T-cell (primary cell): ENCODE data around the gene PTK6. TPM values are rescaled to one million over a fixed set of nuclear protein-coding genes. Genes with fewer than 3 reads are reported as not detected.

Experiments
- ATAC-seq, 4 experiments: fragments of 200-7000 bp in 3 of 4; fragments of 150-1000 bp in 1 of 4; cut with Tn5 transposase; replicated peaks in 1 of 4; 1 replicate in 3 of 4; 2 replicates in 1 of 4; pipeline ENCODE4 v1.10.0; 2021; ENCODE audit warnings: moderate library complexity in 3 of 4, mild to moderate bottlenecking in 2 of 4, moderate number of reproducible peaks in 1 of 4
- CTCF ChIA-PET, 2 donors: fragments of 300-600 bp; sonication (Branson Sonifier 250); formaldehyde crosslinking; loops; one replicate each; lab custom pipeline; 2022; ENCODE audit warnings: antibody characterized with exemption in 2 of 2; lab: Charles Lee
- POLR2A ChIA-PET, 2 donors: fragments of 300-600 bp; sonication (Branson Sonifier 250); formaldehyde crosslinking; loops; one replicate each; lab custom pipeline; 2022; ENCODE audit warnings: antibody characterized with exemption in 2 of 2; lab: Charles Lee
- DNase-seq, 35 experiments: peaks; one replicate each; pipeline versions ENCODE4 v3.0.0 to v3.0.0-alpha.2; 2013 to 2023
- H3K27ac ChIP-seq: one replicate; pipeline ENCODE4 v1.5.1; 2013; ENCODE audit warnings: low read length
- H3K27me3 ChIP-seq, 2 experiments: replicated peaks in 1 of 2; 1 replicate in 1 of 2; 2 replicates in 1 of 2; pipeline versions ENCODE4 v1.6.1 to v1.7.0; 2013; ENCODE audit warnings: low read length in 1 of 2, mixed read lengths in 1 of 2; ENCODE audit not compliant: control insufficient read depth in 2 of 2, insufficient read depth in 2 of 2; ENCODE audit errors: extremely low read depth in 1 of 2
- H3K36me3 ChIP-seq, 2 donors: 1 replicate in 1 of 2; 2 replicates in 1 of 2; pipeline versions ENCODE4 v1.6.1 to v1.7.0; 2013; ENCODE audit warnings: low read length in 1 of 2; ENCODE audit not compliant: control insufficient read depth in 2 of 2, insufficient read depth in 1 of 2; ENCODE audit errors: extremely low read depth in 1 of 2
- H3K4me1 ChIP-seq, 2 experiments: 1 replicate in 1 of 2; 2 replicates in 1 of 2; pipeline versions ENCODE4 v1.6.1 to v1.7.0; 2013; ENCODE audit warnings: low read length in 2 of 2, mixed read lengths in 1 of 2; ENCODE audit not compliant: insufficient read depth in 2 of 2, control insufficient read depth in 1 of 2; ENCODE audit errors: extremely low read depth in 1 of 2
- H3K4me3 ChIP-seq, 2 donors: 1 replicate in 1 of 2; 2 replicates in 1 of 2; pipeline versions ENCODE4 v1.5.1 to v1.7.0; 2013; ENCODE audit warnings: mild to moderate bottlenecking in 2 of 2, low read length in 1 of 2, moderate library complexity in 1 of 2; ENCODE audit not compliant: control insufficient read depth in 1 of 2; ENCODE audit errors: extremely low read depth in 1 of 2
- H3K9me3 ChIP-seq: 2 replicates; pipeline ENCODE4 v1.7.0; 2013
- H3K27ac Mint-ChIP-seq, 2 donors: one replicate each; pipeline ENCODE4 v1.8.0; 2020 to 2021; ENCODE audit warnings: mild to moderate bottlenecking in 2 of 2, mixed read lengths in 2 of 2
- H3K27me3 Mint-ChIP-seq, 2 donors: one replicate each; pipeline ENCODE4 v1.8.0; 2021 to 2022; ENCODE audit warnings: mixed read lengths in 2 of 2
- H3K36me3 Mint-ChIP-seq: one replicate; pipeline ENCODE4 v1.8.0; 2021; ENCODE audit warnings: mixed read lengths
- H3K4me1 Mint-ChIP-seq, 3 donors: one replicate each; pipeline ENCODE4 v1.8.0; 2020 to 2022; ENCODE audit warnings: mixed read lengths in 3 of 3, mild to moderate bottlenecking in 1 of 3
- H3K4me3 Mint-ChIP-seq, 3 donors: one replicate each; pipeline ENCODE4 v1.8.0; 2020 to 2022; ENCODE audit warnings: mild to moderate bottlenecking in 3 of 3, mixed read lengths in 3 of 3, moderate library complexity in 3 of 3
- H3K9me3 Mint-ChIP-seq, 3 donors: one replicate each; pipeline ENCODE4 v1.8.0; 2020 to 2022; ENCODE audit warnings: mixed read lengths in 3 of 3
- WGBS: methylation state at CpG from one replicate; pipeline ENCODE4 v1.1.5; 2013; ENCODE audit warnings: missing lambda C conversion rate; ENCODE audit not compliant: insufficient coverage; 5-methylcytosine and 5-hydroxymethylcytosine counted together
- total RNA-seq, 35 experiments: library from RNA in 6 of 35; stranded (reverse) in 6 of 35; fragments of 120-200 nt in 1 of 35; gene quantifications; one replicate each; pipeline versions ENCODE4 v1.2.1 to v1.2.4 and lab custom pipeline; 2013 to 2026

The PTK6 gene
- total RNA-seq, 5 donors from 2014 or later (not counting 1 experiment from before 2014, with no cell fraction given) = 0.15 to 0.47 (median 0.23) TPM

DNA sequence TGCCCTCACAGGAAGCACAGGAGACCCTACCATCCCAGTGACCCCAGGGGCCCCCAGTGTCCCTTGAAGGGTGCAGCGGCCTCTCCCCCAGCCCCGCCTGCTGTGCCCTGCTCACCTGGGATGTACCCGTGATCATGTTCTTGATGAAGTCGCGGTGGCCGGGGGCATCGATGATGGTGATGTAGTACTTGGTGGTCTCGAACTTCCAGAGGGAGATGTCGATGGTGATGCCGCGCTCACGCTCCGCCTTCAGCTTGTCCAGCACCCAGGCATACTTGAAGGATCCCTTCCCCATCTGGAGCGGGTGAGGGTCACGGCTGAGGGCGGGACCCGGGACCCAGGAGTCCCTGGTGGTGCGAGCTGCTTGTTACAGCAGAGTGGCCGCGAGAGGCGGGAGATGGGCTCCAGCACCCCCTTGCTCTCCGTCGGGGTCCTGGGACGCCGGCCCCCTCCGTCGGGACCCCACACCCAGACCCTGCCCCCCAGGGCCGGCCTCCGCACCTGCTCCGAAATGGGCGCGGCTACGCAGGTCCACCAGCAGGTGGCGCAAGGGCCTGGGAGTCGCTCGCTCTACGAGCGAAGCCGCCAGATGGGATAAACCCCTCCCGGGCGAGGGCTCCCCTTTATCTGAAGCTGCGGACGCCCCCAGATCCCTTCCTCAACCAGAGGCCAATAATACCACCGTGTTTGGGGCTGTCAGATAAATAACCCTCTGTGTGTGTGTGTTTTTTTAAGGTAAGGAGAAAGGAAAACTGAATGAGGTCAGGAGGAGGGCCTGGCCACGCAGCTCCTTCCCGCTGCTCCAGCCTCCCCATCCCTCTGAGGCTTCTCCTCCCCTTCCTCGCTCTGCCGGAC, 41.2 kb downstream of the PTK6 start:
- peak; percentile 48 to 73 (median 64) for ATAC-seq
- Mint-ChIP-seq H3K9me3 (no peaks in the 10 kb centered on the region), H3K4me1 (peaks cover 0 to 6% (median 4%) of the 10 kb centered on the region in 3 donors)

DNA sequence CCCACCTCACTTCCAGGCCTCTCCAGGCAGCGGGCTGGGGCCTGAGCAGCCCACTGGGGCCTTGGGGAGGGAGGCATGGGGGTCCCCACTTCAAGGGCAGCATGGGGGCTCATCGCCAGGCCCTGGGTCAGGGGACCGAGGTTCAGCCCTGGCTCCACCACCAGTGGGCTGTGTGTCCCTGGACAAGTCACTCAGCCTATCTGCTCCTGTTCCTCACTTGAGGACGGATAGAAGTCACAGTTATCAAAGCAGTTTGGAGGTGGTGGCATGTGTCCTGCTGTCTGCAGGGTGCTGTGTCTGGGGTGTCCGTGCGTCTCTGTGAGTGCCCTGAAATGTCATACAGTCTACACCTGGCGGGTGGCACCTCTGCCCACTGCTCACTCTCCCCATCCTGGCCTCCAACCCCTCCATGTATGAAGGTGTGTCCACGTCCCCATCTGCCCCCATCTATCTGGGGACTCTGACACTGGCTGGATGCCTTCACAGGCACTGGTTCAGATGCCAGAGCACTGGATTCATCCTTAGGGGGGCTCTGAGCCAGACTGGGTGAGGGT, 41.9 kb downstream of the PTK6 start:
- DNase-seq (no peak), ATAC-seq (no peak)

More for the DNA sequence above, 41.2 kb downstream of the PTK6 start:
- POLR2A ChIA-PET = interaction anchor here in 1 of 2 donors (0.7 kb wide), 1 partner anchor 265 kb away, joined by 3 read pairs; no protein-coding TSS in a partner anchor
- CTCF ChIA-PET = interaction anchor here in 1 of 2 donors (0.7 kb wide), 1 partner anchor 669 kb away, joined by 3 read pairs; no protein-coding TSS in a partner anchor
- Histone ChIP-seq H3K4me3 (peak overlapping the region; percentile 27 to 47), H3K9me3 (no peaks in the 10 kb centered on the region), H3K4me1 (peaks cover 0 to 29% of the 10 kb centered on the region in 2 experiments), H3K27me3 (peaks cover 0 to 65% of the 10 kb centered on the region in 2 experiments), H3K27ac (no peak overlapping the region), H3K36me3 (no peaks in the 10 kb centered on the region)
- H3K36me3 Mint-ChIP-seq = no peaks in the 10 kb centered on the region
- peak; percentile 42 to 85 (median 67) for DNase-seq
- no peak overlapping the region for H3K27ac Mint-ChIP-seq
- H3K27me3 Mint-ChIP-seq = peaks cover 13 to 26% of the 10 kb centered on the region in 2 donors
- WGBS = 46% methylated on average over 28 of the region's 48 CpGs
- peak overlapping the region in 2 of 3 donors; percentile 52 to 60 for H3K4me3 Mint-ChIP-seq

DNA sequence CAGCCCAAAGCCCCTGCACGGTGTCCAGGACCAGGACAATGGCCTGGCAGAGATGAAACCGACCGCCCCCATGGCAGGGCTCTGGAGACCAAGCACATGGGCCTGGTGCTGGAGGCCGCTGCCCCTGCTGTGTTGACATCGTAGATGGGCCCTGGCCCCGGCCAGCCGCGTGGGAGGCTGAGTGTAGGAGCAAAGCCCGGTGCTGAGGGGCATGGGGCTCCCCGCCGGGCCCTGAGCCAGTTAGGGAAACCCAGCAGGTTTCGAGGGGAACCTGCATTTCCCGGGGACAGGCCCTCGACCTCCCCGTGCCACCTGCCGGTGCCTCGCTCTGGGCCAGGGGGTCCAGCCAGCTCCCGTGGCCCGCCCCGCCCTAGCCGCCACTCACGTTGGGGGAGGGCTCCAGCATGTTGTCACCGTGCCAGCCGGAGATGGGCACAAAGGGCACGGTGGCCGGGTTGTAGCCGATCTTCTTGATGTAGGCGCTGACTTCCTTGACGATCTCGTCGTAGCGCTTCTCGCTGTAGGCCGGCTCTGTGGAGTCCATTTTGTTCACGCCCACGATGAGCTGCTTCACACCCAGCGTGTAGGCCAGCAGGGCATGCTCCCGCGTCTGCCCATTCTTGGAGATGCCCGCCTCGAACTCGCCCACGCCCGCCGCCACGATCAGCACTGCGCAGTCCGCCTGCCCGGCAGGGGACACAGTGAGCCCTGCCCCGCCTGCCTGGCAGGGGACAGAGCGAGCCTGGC, 42.6 kb downstream of the PTK6 start:
- peaks cover 0 to 26% of the 10 kb centered on the region in 2 experiments for H3K4me1 ChIP-seq
- ChIA-PET CTCF (interaction anchor here in 1 of 2 donors (1.1 kb wide), 1 partner anchor 280 kb away, joined by 3 read pairs; no protein-coding TSS in a partner anchor), POLR2A (no interaction called here)
- 84% methylated on average over 48 of the region's 51 CpGs for WGBS
- Mint-ChIP-seq H3K36me3 (no peaks in the 10 kb centered on the region), H3K27ac (no peak overlapping the region), H3K9me3 (no peaks in the 10 kb centered on the region), H3K27me3 (peaks cover 13 to 31% of the 10 kb centered on the region in 2 donors), H3K4me3 (no peak overlapping the region), H3K4me1 (peaks cover 0 to 6% (median 4%) of the 10 kb centered on the region in 3 donors)
- DNase-seq (no peak), ATAC-seq (no peak)
- H3K36me3 ChIP-seq = no peaks in the 10 kb centered on the region
- no peak overlapping the region for H3K27ac ChIP-seq
- no peaks in the 10 kb centered on the region for H3K9me3 ChIP-seq
- H3K4me3 ChIP-seq = no peak overlapping the region
- peaks cover 0 to 64% of the 10 kb centered on the region in 2 experiments for H3K27me3 ChIP-seq

More for the DNA sequence above, 41.9 kb downstream of the PTK6 start:
- Histone ChIP-seq H3K9me3 (no peaks in the 10 kb centered on the region), H3K36me3 (no peaks in the 10 kb centered on the region), H3K27ac (no peak overlapping the region), H3K27me3 (peaks cover 0 to 66% of the 10 kb centered on the region in 2 experiments), H3K4me3 (no peak overlapping the region), H3K4me1 (peaks cover 0 to 29% of the 10 kb centered on the region in 2 experiments)
- H3K4me3 Mint-ChIP-seq = no peak overlapping the region
- POLR2A ChIA-PET = interaction anchor here in 1 of 2 donors (0.7 kb wide), 1 partner anchor 265 kb away, joined by 3 read pairs; no protein-coding TSS in a partner anchor
- CTCF ChIA-PET = no interaction called here
- no peaks in the 10 kb centered on the region for H3K36me3 Mint-ChIP-seq
- peaks cover 13 to 26% of the 10 kb centered on the region in 2 donors for H3K27me3 Mint-ChIP-seq
- no peaks in the 10 kb centered on the region for H3K9me3 Mint-ChIP-seq
- H3K27ac Mint-ChIP-seq = no peak overlapping the region
- peaks cover 0 to 6% (median 4%) of the 10 kb centered on the region in 3 donors for H3K4me1 Mint-ChIP-seq
- WGBS = 74% methylated on average over 4 of the region's 8 CpGs

DNA sequence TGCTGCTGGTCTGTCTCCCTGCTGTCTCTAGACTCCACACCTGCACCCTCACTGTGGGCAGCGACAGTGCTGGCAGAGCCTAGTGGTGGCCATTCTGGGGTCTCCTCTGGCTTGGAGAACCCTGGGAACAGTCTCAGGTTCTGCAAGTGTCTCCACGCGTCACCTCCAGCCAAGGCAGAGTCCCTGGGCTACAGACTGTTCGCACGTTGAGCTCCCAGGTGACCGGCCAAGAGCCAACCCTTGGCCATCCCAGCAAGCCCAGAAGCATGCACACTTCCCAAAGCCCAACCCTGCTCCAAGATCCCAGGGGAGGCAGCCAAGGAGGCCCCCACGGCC, 43.1 kb downstream of the PTK6 start:
- peaks cover 0 to 21% of the 10 kb centered on the region in 2 experiments for H3K4me1 ChIP-seq
- no peak overlapping the region for H3K4me3 ChIP-seq
- ATAC-seq (no peak), DNase-seq (no peak)
- H3K9me3 Mint-ChIP-seq = no peaks in the 10 kb centered on the region
- H3K4me3 Mint-ChIP-seq = no peak overlapping the region
- no peaks in the 10 kb centered on the region for H3K9me3 ChIP-seq
- peaks cover 0 to 65% of the 10 kb centered on the region in 2 experiments for H3K27me3 ChIP-seq
- no peak overlapping the region for H3K27ac Mint-ChIP-seq
- no peak overlapping the region for H3K27ac ChIP-seq
- no peaks in the 10 kb centered on the region for H3K36me3 ChIP-seq
- no peaks in the 10 kb centered on the region for H3K36me3 Mint-ChIP-seq
- ChIA-PET POLR2A (no interaction called here), CTCF (interaction anchor here (0.5 to 1.2 kb wide), 3 partner anchors 22 to 279 kb away, joined by 3 to 7 read pairs (median 3); no protein-coding TSS in a partner anchor)
- peaks cover 13 to 34% of the 10 kb centered on the region in 2 donors for H3K27me3 Mint-ChIP-seq
- WGBS = 88% methylated on average over 7 of the region's 7 CpGs
- H3K4me1 Mint-ChIP-seq = peaks cover 0 to 6% (median 4%) of the 10 kb centered on the region in 3 donors

GRCh38 chr20:63493563-63494020, 43.6 kb downstream of the PTK6 start:
- ChIA-PET POLR2A (no interaction called here), CTCF (interaction anchor here (0.5 to 1.2 kb wide), 3 partner anchors 22 to 279 kb away, joined by 3 to 7 read pairs (median 3); no protein-coding TSS in a partner anchor)
- H3K27me3 Mint-ChIP-seq = peaks cover 13 to 37% of the 10 kb centered on the region in 2 donors
- no peaks in the 10 kb centered on the region for H3K9me3 Mint-ChIP-seq
- Histone ChIP-seq H3K4me1 (peaks cover 0 to 20% of the 10 kb centered on the region in 2 experiments), H3K4me3 (no peak overlapping the region), H3K36me3 (no peaks in the 10 kb centered on the region), H3K27me3 (peaks cover 0 to 69% of the 10 kb centered on the region in 2 experiments), H3K27ac (no peak overlapping the region), H3K9me3 (no peaks in the 10 kb centered on the region)
- no peak overlapping the region for H3K27ac Mint-ChIP-seq
- ATAC-seq (no peak), DNase-seq (no peak)
- 67% methylated on average over 13 of the region's 13 CpGs for WGBS
- no peak overlapping the region for H3K4me3 Mint-ChIP-seq
- peaks cover 0 to 6% (median 4%) of the 10 kb centered on the region in 3 donors for H3K4me1 Mint-ChIP-seq
- H3K36me3 Mint-ChIP-seq = no peaks in the 10 kb centered on the region
